Skeletal muscle cell (primary cell): ENCODE data around the gene KCTD16.

Source experiments
- DNase-seq: peaks from one replicate; pipeline ENCODE4 v3.0.0-alpha.2; 2010; ENCODE audit warnings: low read depth
- H3K4me3 ChIP-seq: 2 replicates; pipeline ENCODE4 v1.5.1; 2011; ENCODE audit warnings: low read depth, mild to moderate bottlenecking, control low read depth, low read length, moderate library complexity

KCTD16 gene

DNA sequence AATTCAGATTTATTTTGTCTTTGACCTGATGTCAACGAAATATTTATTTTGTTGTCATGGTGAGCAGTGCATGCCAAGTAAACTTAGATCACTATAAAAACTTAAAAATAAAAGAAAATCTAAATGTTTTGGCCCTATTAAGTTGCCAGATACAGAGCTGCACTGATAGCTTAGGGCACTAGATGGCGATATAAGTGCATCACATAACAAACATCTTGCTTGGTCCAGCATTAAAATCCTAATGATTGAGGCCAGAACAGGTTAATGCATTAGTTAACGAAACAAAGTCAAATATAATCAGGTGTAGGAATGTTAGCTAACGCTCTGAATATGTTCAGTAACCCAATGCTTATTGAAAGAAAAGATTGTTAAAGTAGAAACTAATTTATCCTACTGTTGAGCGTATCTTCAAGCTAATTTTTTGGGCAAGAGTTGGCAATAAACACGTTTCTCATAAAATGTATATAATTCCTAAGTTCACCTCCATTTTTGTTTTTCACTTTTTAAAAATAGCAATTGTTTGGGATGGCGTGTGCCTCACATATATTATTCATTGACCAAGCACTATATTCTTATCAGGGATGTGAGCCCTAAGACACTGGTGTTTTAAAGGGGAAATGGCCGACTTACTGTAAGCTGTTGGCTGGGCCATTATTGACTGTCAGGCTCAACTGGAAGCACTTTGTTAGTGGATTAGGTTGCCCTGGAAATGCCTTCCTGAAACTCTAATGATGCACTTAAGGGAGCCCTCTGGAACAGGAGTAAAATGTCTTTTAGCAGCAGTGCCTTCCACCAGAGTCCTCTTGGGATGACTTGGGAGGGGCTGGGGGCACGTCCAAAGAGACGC is 33.3 kb downstream of the KCTD16 start:
- peak; percentile 34 for DNase-seq

DNA sequence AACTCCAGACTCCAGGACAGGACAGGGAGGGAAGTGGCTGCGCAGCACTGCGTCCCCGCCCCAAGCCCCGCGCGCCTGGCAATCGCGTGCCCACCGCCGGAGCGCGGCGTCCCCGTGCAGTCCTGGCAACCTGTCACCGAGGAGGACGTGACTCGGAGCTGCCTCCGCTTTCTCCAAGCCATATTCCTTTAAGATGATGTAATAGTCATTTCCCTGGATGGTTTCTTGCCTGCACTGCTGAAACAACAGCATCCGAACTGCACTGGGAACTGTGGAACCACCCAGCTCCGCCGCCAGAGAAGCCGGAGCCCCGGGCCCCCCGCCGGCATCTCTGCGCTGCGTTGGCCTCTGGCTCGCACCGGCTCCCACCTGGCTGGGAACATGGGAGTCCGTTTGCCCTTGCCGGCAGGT is 34.5 kb downstream of the KCTD16 start:
- DNase-seq, result no peak
- H3K4me3 ChIP-seq, result peak overlapping the region; percentile 42

More for the DNA sequence above, 33.3 kb downstream of the KCTD16 start:
- no peak overlapping the region for H3K4me3 ChIP-seq

DNA sequence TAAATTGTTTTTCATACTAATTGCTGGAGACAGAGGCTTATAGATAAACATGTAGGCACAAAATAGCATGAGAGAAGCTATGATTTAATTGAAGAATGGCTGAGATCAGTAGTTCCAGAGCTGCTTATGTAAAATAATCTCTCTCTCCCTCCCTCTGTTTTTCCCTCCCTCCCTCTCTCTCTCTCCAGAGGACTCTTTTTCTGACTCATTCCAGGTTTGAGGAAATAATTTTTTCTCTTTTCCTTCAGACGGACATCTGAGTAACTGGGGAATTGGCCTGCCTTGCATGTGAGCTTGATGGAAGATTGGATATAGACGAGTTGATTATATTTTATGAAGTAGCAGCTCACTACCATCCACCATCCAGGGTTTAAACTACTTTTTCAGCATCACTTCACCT is 35.5 kb downstream of the KCTD16 start:
- no peak overlapping the region for H3K4me3 ChIP-seq
- DNase-seq, result no peak

DNA sequence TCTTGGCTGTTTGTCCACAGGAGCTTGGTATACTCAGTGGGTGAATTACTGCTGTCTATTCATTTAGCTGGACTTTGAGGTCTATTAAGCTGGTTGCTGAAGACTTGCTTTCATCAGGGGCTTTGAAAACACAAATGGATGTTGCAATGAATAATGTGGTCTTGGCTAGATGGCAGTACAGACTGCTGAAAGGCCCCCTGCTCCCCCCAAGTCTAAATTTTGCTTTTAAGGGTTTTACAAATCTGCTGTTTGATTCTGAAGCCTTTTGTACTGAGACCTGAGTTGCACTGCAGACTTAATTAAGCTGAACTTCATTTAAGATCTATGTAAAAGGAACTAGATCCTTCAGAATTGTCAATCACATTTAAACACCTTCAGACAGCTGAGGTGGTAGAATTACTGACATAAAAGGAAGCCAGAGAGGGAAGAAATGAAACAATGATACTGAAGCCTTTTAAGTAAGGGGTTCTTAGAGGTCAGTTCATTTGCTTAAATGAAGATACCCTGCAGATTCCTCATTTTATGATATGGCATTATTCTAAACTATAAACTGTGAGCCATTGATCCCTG is 37.3 kb downstream of the KCTD16 start:
- no peak for DNase-seq
- no peak overlapping the region for H3K4me3 ChIP-seq

DNA sequence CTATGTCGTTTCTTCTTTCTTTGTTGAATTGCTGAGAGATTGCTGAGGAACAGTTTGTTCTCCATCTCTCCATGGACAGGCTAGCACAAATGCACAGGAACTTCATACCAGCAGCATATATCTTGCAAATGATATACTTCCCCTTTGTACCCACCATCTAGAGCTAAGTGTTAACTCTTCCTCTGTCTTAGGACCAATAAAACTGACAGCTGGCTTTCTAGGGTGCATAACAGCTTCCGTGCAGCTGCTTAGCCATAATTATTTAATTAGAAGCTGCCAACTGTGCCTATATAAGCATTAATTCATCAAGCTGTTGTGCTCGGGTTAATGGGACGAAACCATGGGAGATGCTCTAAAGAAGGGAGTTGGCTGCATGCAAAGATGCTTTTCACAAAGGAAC is 38.7 kb downstream of the KCTD16 start:
- DNase-seq, result no peak
- no peak overlapping the region for H3K4me3 ChIP-seq

DNA sequence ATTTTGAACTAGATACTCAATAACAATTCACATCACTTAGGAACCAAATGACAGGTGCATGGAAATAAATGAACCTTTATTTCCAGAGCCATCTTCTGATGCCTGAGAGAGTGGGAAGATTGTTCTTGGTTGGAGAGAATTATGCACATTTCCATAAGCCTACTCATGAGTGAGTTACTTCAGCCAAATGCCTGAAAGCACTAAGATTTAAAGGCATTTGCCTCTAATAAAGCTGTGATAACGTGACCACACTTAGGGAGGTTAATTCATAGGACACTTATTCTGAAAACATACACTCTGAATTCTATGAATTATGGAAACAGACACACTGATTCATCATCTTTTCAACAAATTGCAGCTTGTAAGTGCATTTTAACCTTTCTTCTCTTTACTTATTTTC is 40.0 kb downstream of the KCTD16 start:
- no peak for DNase-seq
- no peak overlapping the region for H3K4me3 ChIP-seq

DNA sequence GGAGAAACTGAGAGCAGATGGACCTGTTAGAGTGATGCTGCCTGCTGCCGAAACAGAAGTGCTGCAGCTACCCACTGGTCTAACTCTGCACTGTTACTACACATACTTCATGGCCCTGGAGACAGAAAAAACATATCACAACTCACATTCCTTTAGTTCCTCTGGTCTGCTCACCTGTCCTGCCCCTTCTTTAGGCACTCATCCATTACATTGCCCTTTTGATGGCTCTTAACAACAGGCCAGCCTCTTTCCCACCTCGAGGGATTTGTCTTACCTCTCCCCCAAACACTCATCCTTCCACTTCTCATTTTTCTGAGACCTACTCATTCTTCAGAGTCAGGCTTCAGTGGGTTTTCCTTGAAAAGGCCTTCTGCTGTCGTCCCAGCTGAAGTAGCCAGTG is 49.2 kb downstream of the KCTD16 start:
- no peak for DNase-seq

DNA sequence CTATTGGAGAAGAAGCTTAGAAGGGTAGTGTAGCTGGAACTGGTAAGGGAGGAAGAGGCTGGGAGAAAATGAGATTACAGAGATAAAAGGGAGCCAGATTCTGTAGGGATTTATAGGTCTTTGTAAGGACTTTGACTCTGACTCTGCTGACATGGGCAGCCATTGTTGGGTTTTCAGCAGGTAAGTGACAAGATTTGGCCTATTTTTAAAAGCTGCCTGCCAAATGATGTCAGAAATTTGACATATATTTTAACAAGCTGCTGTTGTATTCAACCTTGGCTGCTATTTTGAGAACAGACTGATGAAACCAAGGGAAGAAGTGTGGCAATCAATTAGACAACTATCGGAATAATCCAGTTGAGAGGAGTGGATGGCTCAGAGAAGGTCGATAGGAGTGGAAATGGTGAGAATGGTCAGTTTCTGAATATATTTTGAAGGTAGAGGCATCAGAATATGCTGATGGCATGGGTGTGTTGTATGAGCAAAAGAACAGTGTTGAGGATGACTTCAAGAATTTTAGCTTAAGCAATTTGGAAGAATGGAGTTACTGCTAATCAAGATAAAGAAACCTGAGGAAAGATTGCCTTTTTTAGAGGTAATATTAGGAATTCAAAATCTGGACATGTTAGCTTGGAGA is 56.8 kb downstream of the KCTD16 start:
- no peak overlapping the region for H3K4me3 ChIP-seq
- no peak for DNase-seq

More for the DNA sequence above, 49.2 kb downstream of the KCTD16 start:
- no peak overlapping the region for H3K4me3 ChIP-seq

DNA sequence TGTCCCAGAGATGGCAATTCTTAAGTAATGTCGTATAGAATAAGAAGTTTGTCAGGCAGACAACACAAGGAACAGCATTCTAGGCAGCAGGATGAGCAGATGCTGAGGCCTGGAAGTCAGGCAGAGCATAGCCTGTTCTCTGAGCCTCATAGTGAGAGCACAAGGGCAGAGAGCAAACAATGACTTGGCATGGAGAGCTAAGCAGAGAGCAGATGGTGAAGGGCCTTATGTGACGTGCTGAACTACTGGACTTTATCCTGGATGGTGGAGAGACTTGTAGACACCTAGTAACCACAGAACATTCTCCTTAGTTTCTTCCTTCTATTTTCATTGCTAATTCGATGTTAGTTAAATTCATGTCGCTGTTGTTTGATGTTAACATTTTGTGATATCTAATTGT is 60.1 kb downstream of the KCTD16 start:
- no peak overlapping the region for H3K4me3 ChIP-seq
- no peak for DNase-seq

DNA sequence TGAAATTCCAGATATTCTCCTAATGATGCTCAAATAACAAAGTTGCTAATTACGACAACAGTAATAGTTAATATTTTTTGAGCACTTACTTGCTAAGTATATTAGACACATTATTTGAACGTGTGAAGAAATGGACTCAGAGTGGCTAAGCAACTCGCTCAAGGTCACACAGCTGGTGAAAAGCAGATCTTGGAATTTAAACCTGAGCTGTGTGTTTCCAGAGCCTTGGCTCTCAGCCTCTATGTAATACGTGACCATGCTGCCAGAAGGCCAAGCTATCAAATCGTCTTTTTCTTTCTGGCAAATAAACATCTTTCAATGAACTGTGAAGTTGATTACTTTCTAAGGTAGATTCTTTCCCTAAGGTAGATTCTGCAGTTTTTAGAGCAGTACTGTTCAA is 61.6 kb downstream of the KCTD16 start:
- H3K4me3 ChIP-seq, result no peak overlapping the region
- DNase-seq, result no peak

DNA sequence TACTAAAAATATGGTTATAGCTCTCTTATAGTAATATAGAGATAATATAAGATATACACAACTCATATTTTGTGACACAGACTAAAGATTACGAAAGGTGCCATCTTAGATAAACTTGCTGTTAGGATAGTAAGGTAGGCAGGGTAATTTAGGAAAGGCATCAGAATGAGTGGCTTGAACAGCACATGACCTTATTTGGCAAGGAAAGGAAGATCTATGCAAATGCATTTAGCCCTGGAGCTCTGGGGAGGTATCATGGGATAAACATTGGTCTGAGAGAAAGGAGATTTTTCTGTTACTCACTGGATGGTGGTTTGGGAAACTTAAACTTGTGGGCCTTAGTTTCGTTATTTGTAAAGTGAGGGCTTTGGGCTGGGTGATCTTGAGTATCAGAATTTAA is 65.8 kb downstream of the KCTD16 start:
- no peak for DNase-seq
- no peak overlapping the region for H3K4me3 ChIP-seq

DNA sequence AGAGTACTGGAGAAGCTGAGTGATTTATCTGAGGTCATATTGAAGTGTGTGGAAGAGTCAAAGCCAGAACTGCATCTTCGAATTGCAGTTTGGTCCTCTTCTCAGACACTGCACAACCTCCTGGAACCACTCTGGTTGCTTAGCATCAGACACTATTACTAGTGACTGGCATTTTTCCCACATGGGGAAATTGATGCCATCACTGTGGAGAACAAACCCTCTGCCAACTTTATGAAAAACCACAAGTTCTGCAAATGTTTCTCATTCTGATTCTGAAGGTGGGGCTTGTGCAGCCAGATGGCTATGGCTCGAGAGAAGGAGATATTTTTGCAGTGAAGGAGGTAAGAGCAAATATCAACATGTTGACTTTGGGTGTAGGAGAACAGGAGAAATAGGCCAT is 67.2 kb downstream of the KCTD16 start:
- DNase-seq, result no peak
- H3K4me3 ChIP-seq, result no peak overlapping the region

DNA sequence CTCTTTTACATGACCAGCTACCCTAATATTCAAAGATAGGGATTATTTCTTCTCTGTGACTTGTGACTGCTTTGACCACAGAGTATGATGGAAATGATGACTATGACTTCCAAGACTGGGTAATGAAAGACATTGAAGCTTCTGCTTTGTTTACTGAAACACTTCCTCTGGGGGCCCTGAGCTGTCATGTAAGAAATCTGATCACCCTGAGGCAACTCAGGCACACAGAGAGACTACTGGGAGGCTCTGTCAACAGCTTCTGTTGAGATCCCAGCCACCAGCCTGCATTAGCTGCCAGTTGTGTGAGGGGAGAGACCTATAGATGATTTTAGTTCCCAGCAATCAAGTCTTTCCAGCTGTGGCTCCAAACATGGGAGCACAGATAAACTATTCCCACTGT is 76.5 kb downstream of the KCTD16 start:
- no peak overlapping the region for H3K4me3 ChIP-seq
- no peak for DNase-seq

DNA sequence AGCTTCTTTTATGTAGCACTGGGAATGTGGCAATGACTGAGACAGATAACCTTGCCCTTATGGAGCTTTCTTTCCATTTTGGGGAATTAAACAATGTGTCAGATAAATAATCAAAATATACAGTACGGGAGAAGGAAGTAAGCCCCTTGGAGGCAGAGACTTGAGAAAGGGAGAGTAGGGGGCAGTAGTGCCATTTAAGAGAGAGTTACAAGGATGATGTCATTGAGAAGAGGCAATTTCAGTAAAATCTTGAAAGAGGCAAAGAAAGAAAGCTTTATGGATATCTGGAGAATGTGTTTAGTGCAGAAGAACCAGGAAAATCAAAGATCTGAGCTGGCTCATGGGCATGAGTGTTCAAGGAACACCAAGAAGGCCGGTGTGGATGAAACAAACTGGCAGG is 77.3 kb downstream of the KCTD16 start:
- H3K4me3 ChIP-seq, result no peak overlapping the region
- DNase-seq, result no peak

DNA sequence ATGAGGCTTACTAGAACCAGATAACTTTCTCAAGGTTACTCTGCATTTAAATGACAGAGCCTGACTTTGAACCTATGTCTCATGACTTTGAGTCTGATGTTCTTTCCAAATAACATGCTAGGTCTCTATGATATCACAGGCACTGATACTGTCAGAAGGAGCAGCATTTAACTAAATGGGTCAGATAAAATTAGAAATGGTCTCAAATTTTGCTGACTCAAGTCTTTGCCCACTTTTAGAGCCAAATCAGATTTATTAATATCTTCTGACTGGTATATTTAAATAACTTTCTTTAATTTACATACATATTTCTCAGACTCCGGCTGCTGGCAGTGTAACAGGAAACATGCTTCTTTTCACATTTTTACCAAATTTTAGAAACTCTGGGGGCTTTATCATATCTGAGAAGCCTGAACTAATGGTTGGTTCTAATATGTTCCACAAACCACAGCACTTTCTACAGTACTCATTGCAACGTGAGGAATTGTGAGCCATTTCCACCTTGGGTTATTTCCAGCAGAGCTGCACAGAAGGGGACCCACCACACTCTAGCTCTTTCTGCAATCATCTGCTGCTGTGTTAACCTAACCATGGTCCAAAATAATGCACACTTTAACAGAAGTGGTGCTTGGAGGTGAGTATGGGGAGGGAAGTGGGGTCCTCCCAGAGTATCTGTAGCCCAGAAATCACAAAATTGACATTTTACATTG is 79.2 kb downstream of the KCTD16 start:
- no peak for DNase-seq
- no peak overlapping the region for H3K4me3 ChIP-seq

DNA sequence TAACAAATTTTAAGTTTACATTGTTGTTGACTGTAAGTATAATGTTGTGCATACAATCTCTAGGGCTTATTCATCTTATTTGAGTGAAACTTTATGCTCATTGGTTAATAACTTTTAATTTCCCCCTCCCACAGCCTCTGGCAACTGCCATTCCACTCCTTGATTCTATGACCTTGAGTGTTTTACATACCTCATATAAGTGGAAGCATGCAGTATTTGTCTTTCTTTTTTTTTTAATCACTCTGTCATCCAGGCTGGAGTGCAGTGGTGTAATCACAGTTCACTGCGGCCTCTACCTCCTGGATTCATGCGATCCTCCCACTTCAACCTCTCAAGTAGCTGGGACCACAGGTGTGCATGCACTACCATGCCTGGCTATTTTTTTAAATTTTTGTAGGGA is 83.9 kb downstream of the KCTD16 start:
- DNase-seq, result no peak
- H3K4me3 ChIP-seq, result no peak overlapping the region

DNA sequence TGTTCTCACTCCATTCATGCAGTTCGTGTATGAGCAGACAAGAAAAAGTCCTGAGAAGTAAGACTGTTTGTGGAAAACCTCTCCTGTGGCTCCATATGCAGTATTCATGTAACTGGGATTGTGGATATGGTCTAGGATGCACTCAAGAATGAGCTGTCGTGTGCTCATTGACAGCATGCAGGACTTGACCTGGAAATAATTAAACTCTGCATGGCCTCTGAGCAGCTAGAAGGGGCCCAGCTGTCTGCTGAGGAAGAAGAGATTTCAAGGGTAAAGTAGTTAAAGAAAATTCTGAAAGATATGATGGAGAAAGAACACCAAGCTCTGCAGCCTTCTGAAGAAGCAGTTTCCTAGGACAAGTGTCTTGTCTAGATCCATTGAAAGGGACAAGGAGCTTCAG is 89.4 kb downstream of the KCTD16 start:
- no peak for DNase-seq
- H3K4me3 ChIP-seq, result no peak overlapping the region

DNA sequence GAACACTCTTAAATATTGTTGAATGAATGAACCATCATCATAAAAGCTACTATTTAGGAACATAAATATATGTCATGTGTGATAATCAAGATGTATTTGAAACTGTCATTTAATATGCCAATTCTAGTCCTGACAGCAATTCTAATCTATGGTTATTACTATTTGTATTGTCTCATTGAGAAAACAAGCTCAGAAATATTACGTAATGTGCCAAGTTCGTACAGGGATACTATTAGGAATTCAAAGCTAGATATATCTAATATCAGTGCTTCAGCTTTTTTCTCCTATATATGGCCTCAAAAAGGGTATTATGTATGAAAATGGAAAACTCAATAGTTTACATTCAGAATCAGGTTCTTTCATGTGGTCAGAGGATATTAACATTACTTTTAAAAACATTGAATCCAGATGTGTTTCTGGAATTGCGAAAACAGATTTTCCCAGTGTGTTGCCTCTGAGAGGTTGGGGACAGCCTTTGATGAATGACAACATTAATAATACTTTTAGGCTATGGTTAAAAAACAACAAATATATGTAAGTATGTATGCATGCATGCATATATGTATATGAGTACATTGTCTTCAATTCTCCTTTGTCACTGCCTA is 95.1 kb downstream of the KCTD16 start:
- no peak overlapping the region for H3K4me3 ChIP-seq
- DNase-seq, result no peak

DNA sequence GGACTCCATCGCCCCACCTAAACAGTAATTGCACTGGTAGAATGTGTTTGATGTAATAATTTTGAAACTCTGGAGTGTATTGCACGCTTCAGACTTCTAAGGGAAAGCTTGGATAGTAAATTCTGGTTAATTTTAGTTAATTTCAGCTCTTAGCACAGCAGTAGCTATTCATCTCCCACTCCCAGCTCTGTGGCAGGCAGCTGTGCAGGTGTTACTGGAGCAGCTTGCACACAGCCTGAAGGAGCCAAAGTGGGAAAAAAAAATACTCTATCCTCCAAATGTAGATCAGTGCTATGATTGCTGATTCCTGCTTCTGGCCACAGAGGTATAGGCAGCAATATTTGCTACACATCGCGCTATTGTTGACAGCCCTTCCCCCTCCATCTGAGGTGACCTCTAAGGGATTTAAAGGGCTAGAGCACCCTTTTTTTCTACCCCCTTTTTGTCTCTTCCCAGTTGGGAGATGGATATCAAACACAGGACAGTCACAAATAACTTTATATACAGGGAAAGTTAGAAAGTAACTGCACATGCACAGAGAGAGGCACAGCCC is 97.4 kb downstream of the KCTD16 start:
- H3K4me3 ChIP-seq, result no peak overlapping the region
- DNase-seq, result no peak
